Stimulated activated CD8-positive, alpha-beta memory T cell treated with anti-CD3 and anti-CD28 coated beads, Interleukin-4, amount 100 ng/mL, for 1 hour (primary cell): ENCODE data around the gene DCLK2.
"Not testable (repeated sequence)": the region's sequence is repeated elsewhere in the genome, so short reads cannot be mapped to it uniquely, and the experiment has no call there.

ENCODE experiments used
- DNase-seq, 2 donors: peaks; one replicate each; pipeline ENCODE4 v3.0.0-alpha.2; 2020; ENCODE audit warnings: low read depth in 2 of 2, low spot score in 1 of 2

Gene DCLK2

GRCh38 chr4:150197256-150197655, 119.0 kb downstream of the DCLK2 start:
- not testable (repeated sequence) for DNase-seq

- DNase-seq: no peak
These were observed 120.8 kb downstream of the DCLK2 start for GRCh38 chr4:150199056-150199455.

GRCh38 chr4:150205016-150205415, 126.8 kb downstream of the DCLK2 start:
- DNase-seq: no peak

GRCh38 chr4:150206265-150206664, 128.0 kb downstream of the DCLK2 start:
- no peak for DNase-seq

- DNase-seq: no peak
These were observed 128.7 kb downstream of the DCLK2 start for GRCh38 chr4:150206954-150207353.

GRCh38 chr4:150207871-150208270, 129.6 kb downstream of the DCLK2 start:
- no peak for DNase-seq

- DNase-seq: no peak
These were observed 131.0 kb downstream of the DCLK2 start for GRCh38 chr4:150209140-150209829.

GRCh38 chr4:150211016-150211415, 132.8 kb downstream of the DCLK2 start:
- DNase-seq: no peak

GRCh38 chr4:150211799-150212445, 133.7 kb downstream of the DCLK2 start:
- no peak for DNase-seq

GRCh38 chr4:150212485-150212884, 134.2 kb downstream of the DCLK2 start:
- no peak for DNase-seq

GRCh38 chr4:150212927-150213326, 134.7 kb downstream of the DCLK2 start:
- no peak for DNase-seq

GRCh38 chr4:150215601-150216000, 137.4 kb downstream of the DCLK2 start:
- DNase-seq: no peak

- no peak for DNase-seq
These were observed 138.5 kb downstream of the DCLK2 start for GRCh38 chr4:150216726-150217125.

GRCh38 chr4:150217192-150217591, 138.9 kb downstream of the DCLK2 start:
- no peak for DNase-seq

GRCh38 chr4:150217808-150218207, 139.6 kb downstream of the DCLK2 start:
- no peak for DNase-seq

GRCh38 chr4:150218447-150218846, 140.2 kb downstream of the DCLK2 start:
- no peak for DNase-seq

- no peak for DNase-seq
These were observed 141.6 kb downstream of the DCLK2 start for GRCh38 chr4:150219841-150220240.

GRCh38 chr4:150224896-150225591, 146.8 kb downstream of the DCLK2 start:
- DNase-seq: no peak

- no peak for DNase-seq
These were observed 151.3 kb downstream of the DCLK2 start for GRCh38 chr4:150229520-150229919.

- DNase-seq: no peak
These were observed 152.3 kb downstream of the DCLK2 start for GRCh38 chr4:150230561-150230960.

- DNase-seq: no peak
These were observed 153.0 kb downstream of the DCLK2 start for GRCh38 chr4:150231107-150231770.

- no peak for DNase-seq
These were observed 153.8 kb downstream of the DCLK2 start for GRCh38 chr4:150232029-150232428.
